Stimulated activated CD4-positive, alpha-beta T cell treated with anti-CD3 and anti-CD28 coated beads, TNF-alpha, amount 100 ng/mL, for 4 hours (primary cell): ENCODE results near the gene ASCC1.
"Not testable (repeated sequence)": the region's sequence is repeated elsewhere in the genome, so short reads cannot be mapped to it uniquely, and the experiment has no call there.

ENCODE experiments used
- DNase-seq, 3 experiments: peaks; one replicate each; pipeline ENCODE4 v3.0.0-alpha.2; 2020; ENCODE audit warnings: low read depth in 3 of 3

The ASCC1 gene

GRCh38 chr10:72249176-72249862 is 33.2 kb upstream of the ASCC1 start:
- not testable (repeated sequence) for DNase-seq

GRCh38 chr10:72248468-72249151 is 32.5 kb upstream of the ASCC1 start:
- peak in 1 of 3 experiments; percentile 29 for DNase-seq

GRCh38 chr10:72245949-72246525 is 30.0 kb upstream of the ASCC1 start:
- DNase-seq, result no peak

GRCh38 chr10:72244573-72245038 is 28.5 kb upstream of the ASCC1 start:
- DNase-seq, result no peak

- no peak for DNase-seq
Observed at GRCh38 chr10:72243822-72244437, 27.9 kb upstream of the ASCC1 start.

- no peak for DNase-seq
Observed at GRCh38 chr10:72242675-72243074, 26.6 kb upstream of the ASCC1 start.

GRCh38 chr10:72241691-72242252 is 25.7 kb upstream of the ASCC1 start:
- no peak for DNase-seq

GRCh38 chr10:72240371-72240770 is 24.3 kb upstream of the ASCC1 start:
- DNase-seq, result no peak

GRCh38 chr10:72239409-72239808 is 23.3 kb upstream of the ASCC1 start:
- DNase-seq, result no peak

GRCh38 chr10:72238392-72239175 is 22.5 kb upstream of the ASCC1 start:
- no peak for DNase-seq

- DNase-seq, result no peak
Observed at GRCh38 chr10:72235544-72236279, 19.6 kb upstream of the ASCC1 start.

GRCh38 chr10:72234560-72235095 is 18.6 kb upstream of the ASCC1 start:
- no peak for DNase-seq

GRCh38 chr10:72233621-72234020 is 17.5 kb upstream of the ASCC1 start:
- no peak for DNase-seq

GRCh38 chr10:72229261-72230251 is 13.5 kb upstream of the ASCC1 start:
- DNase-seq, result no peak

- no peak for DNase-seq
Observed at GRCh38 chr10:72228318-72228751, 12.3 kb upstream of the ASCC1 start.

GRCh38 chr10:72227826-72228225 is 11.8 kb upstream of the ASCC1 start:
- DNase-seq, result no peak

- no peak for DNase-seq
Observed at GRCh38 chr10:72226418-72227027, 10.4 kb upstream of the ASCC1 start.

- DNase-seq, result not testable (repeated sequence)
Observed at GRCh38 chr10:72224191-72224590, 8.1 kb upstream of the ASCC1 start.

GRCh38 chr10:72223743-72224101 is 7.6 kb upstream of the ASCC1 start:
- no peak for DNase-seq
